ENCODE results near the gene USP3. TPM values are rescaled to one million over a fixed set of nuclear protein-coding genes. Genes with fewer than 3 reads are reported as not detected.

Gene USP3
- total RNA-seq, 1 donor from 2014 or later, result 62.5 TPM

DNA sequence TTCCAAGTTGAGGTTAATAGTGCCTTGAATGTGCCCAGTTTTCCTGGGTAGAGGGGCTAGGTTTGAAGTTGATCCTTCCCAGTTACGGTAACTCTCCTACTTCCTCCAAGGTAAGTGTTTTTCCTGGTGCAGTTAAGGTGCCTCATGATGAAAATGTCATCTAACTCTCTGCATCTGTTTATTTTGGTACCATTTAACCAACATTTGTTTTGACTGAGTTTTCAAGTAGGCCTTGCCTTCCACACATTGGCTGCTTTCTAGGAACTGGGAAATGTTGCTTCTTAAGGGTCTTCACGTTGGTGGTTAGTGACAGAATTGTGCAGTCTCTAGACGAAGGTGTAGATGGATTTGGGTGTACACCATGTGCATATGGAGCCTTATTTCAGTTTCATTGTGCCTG is 31.3 kb downstream of the USP3 start:
- H3K36me3 ChIP-seq, result peaks cover 31% of the 10 kb centered on the region
- no peak overlapping the region for H3K4me3 ChIP-seq
- no peaks in the 10 kb centered on the region for H3K27me3 ChIP-seq
- intact Hi-C loops (cut with DNase I), result no loop called here
- ATAC-seq (no peak), DNase-seq (no peak)
- H3K27ac ChIP-seq, result no peak overlapping the region
- TF ChIP-seq, protein P1, sequence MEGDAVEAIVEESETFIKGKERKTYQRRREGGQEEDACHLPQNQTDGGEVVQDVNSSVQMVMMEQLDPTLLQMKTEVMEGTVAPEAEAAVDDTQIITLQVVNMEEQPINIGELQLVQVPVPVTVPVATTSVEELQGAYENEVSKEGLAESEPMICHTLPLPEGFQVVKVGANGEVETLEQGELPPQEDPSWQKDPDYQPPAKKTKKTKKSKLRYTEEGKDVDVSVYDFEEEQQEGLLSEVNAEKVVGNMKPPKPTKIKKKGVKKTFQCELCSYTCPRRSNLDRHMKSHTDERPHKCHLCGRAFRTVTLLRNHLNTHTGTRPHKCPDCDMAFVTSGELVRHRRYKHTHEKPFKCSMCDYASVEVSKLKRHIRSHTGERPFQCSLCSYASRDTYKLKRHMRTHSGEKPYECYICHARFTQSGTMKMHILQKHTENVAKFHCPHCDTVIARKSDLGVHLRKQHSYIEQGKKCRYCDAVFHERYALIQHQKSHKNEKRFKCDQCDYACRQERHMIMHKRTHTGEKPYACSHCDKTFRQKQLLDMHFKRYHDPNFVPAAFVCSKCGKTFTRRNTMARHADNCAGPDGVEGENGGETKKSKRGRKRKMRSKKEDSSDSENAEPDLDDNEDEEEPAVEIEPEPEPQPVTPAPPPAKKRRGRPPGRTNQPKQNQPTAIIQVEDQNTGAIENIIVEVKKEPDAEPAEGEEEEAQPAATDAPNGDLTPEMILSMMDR (IDR thresholded peaks at IDR 0.05), result no peak
- H3K4me1 ChIP-seq, result peaks cover 51% of the 10 kb centered on the region
- H3K9me3 ChIP-seq, result no peaks in the 10 kb centered on the region

DNA sequence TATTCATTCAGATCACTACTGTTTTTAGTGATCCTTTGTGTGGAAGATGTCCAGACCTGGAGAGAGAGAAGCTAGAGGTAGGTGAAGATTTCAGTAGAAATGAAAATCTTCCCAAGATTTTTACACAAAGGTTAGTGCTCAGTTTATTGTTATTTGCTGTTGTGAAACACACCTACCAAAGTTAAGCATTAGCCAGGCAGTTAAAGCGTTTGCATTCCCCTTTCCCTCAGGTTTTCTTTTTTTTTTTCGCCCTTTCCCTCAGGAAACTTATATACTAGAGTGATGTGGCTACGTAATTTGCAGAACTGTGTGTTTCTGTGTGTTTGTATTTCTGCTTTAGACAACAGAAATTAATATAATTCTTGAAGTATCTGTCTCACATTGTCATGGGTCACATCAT is 34.5 kb downstream of the USP3 start:
- TF ChIP-seq, protein P1 (IDR thresholded peaks at IDR 0.05), result no peak
- DNase-seq, result no peak
- Histone ChIP-seq H3K4me3 (no peak overlapping the region), H3K9me3 (no peaks in the 10 kb centered on the region), H3K36me3 (peaks cover 31% of the 10 kb centered on the region), H3K4me1 (peaks cover 27% of the 10 kb centered on the region), H3K27ac (no peak overlapping the region), H3K27me3 (no peaks in the 10 kb centered on the region)
- ATAC-seq, result no peak
- intact Hi-C loops (cut with DNase I), result no loop called here

DNA sequence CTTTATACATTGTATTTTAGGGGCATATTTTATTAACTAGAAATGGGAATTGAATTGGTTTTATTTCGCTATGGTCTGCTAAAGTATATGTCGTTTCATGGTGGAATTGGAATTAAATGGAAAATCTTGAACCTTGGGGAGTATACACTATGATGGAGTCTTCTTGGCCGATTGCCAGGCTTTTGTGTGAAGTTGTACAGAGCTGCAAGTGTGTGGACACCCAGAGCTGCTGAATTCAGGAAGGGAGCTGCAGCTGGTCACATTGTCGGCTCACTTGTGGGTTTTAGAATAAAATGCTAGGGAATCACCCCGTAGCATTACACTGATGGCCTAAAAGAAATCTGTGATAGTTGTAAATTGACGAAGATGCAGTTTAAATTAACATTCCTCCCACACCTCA is 35.1 kb downstream of the USP3 start:
- peaks cover 23% of the 10 kb centered on the region for H3K4me1 ChIP-seq
- intact Hi-C loops (cut with DNase I), result no loop called here
- H3K4me3 ChIP-seq, result no peak overlapping the region
- peak; percentile 48 for ATAC-seq
- H3K27ac ChIP-seq, result no peak overlapping the region
- H3K36me3 ChIP-seq, result peaks cover 31% of the 10 kb centered on the region
- H3K27me3 ChIP-seq, result no peaks in the 10 kb centered on the region
- no peak for DNase-seq
- H3K9me3 ChIP-seq, result no peaks in the 10 kb centered on the region
- TF ChIP-seq, protein P1 (IDR thresholded peaks at IDR 0.05), result no peak

DNA sequence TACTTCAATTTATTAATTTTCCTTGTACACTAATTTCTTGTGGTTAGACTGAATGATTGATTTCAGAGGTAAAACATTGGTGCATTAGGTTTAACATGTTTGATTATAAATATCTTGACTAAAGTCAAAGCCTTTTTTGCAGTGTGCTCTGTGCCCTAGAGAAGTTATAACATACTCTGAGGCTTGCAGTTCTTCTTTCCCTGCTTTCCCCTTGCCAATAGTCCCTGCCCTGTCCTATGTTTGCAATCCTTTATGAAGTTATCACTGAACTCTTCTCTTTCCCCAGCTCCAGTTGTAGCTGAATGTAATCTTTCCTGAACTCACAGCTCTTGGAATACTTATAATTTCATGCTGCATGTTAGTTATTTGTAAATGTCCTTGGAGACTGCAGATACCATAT is 35.6 kb downstream of the USP3 start:
- Histone ChIP-seq H3K4me3 (no peak overlapping the region), H3K9me3 (no peaks in the 10 kb centered on the region), H3K27ac (no peak overlapping the region), H3K36me3 (peaks cover 31% of the 10 kb centered on the region), H3K27me3 (no peaks in the 10 kb centered on the region), H3K4me1 (peaks cover 18% of the 10 kb centered on the region)
- ATAC-seq (peak; percentile 63), DNase-seq (no peak)
- TF ChIP-seq, protein P1 (IDR thresholded peaks at IDR 0.05), result no peak
- intact Hi-C loops (cut with DNase I), result no loop called here

DNA sequence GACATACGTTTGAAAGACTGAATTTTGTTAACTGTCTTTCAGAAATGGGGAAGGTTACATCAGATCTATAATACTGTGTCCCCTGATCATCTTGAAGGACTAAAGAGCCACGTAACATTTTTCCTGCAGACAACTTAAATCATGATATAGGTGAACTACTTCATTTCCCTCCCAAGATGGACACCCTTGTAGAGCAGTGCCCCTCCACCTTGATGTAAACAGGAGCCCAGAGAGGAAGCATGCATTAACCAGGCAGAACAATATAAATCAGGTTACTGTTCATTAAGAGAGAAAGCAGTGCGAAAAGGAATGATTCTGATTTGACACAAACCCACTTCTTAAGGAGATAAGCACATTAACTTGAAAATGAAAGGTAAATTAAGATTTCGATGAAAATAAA is 36.1 kb downstream of the USP3 start:
- intact Hi-C loops (cut with DNase I), result no loop called here
- H3K36me3 ChIP-seq, result peaks cover 31% of the 10 kb centered on the region
- no peaks in the 10 kb centered on the region for H3K9me3 ChIP-seq
- H3K27ac ChIP-seq, result no peak overlapping the region
- TF ChIP-seq, protein P1 (IDR thresholded peaks at IDR 0.05), result no peak
- ATAC-seq, result no peak
- no peak overlapping the region for H3K4me3 ChIP-seq
- H3K27me3 ChIP-seq, result no peaks in the 10 kb centered on the region
- no peak for DNase-seq
- H3K4me1 ChIP-seq, result peaks cover 13% of the 10 kb centered on the region

All from upper lobe of right lung (tissue), 1 donor.